H1 (cell line): Measurements from ENCODE around the gene UBL4A. TPM values are rescaled to one million over a fixed set of nuclear protein-coding genes. Genes with fewer than 3 reads are reported as not detected.

Source experiments
- CTCF ChIA-PET: fragments of 300-600 bp; sonication (Branson Sonifier 250); formaldehyde crosslinking; loops from one replicate; lab custom pipeline; 2021; ENCODE audit not compliant: partially characterized antibody; lab: Charles Lee
- POLR2A ChIA-PET: fragments of 300-600 bp; sonication (Branson Sonifier 250); formaldehyde crosslinking; loops from one replicate; lab custom pipeline; 2021; ENCODE audit warnings: inconsistent platforms; ENCODE audit not compliant: partially characterized antibody; lab: Charles Lee
- DNase-seq, 2 experiments: peaks; one replicate each; pipeline versions ENCODE4 v3.0.0 to v3.0.0-alpha.2; 2010 to 2022; ENCODE audit warnings: low spot score in 2 of 2, low read depth in 1 of 2, mixed read lengths in 1 of 2
- FAIRE-seq: peaks from 2 replicates; lab custom pipeline; 2011; peaks lifted over from hg19 to GRCh38; lab: Jason Lieb, UNC
- H2AFZ ChIP-seq: 2 replicates; pipeline ENCODE4 v1.8.1; 2012; ENCODE audit warnings: low read length, inconsistent platforms
- H2AK5ac ChIP-seq: 2 replicates; pipeline ENCODE4 v1.6.1; 2013; ENCODE audit warnings: low read depth, low read length
- H2BK120ac ChIP-seq: replicated peaks from 2 replicates; pipeline ENCODE3; 2013; ENCODE audit warnings: low read depth, low read length, inconsistent platforms
- H2BK12ac ChIP-seq: 2 replicates; pipeline ENCODE4 v1.6.1; 2013; ENCODE audit warnings: low read depth, low read length
- H2BK15ac ChIP-seq: 2 replicates; pipeline ENCODE4 v1.6.1; 2013; ENCODE audit warnings: low read length
- H2BK20ac ChIP-seq: 2 replicates; pipeline ENCODE4 v1.6.1; 2013; ENCODE audit warnings: low read length
- H2BK5ac ChIP-seq: 2 replicates; pipeline ENCODE4 v1.6.1; 2013; ENCODE audit warnings: low read depth, low read length
- H3K14ac ChIP-seq: 2 replicates; pipeline ENCODE4 v1.6.1; 2013; ENCODE audit warnings: inconsistent platforms; ENCODE audit not compliant: insufficient read length
- H3K18ac ChIP-seq: 2 replicates; pipeline ENCODE4 v1.6.1; 2013; ENCODE audit warnings: low read length; ENCODE audit errors: extremely low read depth
- H3K23ac ChIP-seq: 2 replicates; pipeline ENCODE4 v1.6.1; 2013; ENCODE audit warnings: inconsistent platforms; ENCODE audit not compliant: insufficient read length
- H3K23me2 ChIP-seq: 2 replicates; pipeline ENCODE4 v1.6.1; 2013; ENCODE audit warnings: low read depth, low read length
- H3K27ac ChIP-seq: 2 replicates; pipeline ENCODE4 v1.6.1; 2011; ENCODE audit warnings: low read depth, low read length, inconsistent platforms
- H3K27me3 ChIP-seq, 4 experiments: replicated peaks in 1 of 4; 1 replicate in 1 of 4; 2 replicates in 3 of 4; pipeline versions ENCODE4 v1.6.1 to v1.8.1; 2011 to 2013; ENCODE audit warnings: low read length in 3 of 4, mild to moderate bottlenecking in 3 of 4, inconsistent platforms in 2 of 4, mixed read lengths in 2 of 4, moderate library complexity in 1 of 4; ENCODE audit not compliant: control insufficient read depth in 3 of 4, insufficient read depth in 3 of 4; ENCODE audit errors: extremely low read depth in 1 of 4
- H3K36me3 ChIP-seq, 4 experiments: 2 replicates each; pipeline versions ENCODE4 v1.6.1 to v1.8.1; 2011 to 2013; ENCODE audit warnings: mild to moderate bottlenecking in 4 of 4, low read length in 3 of 4, moderate library complexity in 2 of 4, control low read depth in 1 of 4, inconsistent platforms in 1 of 4; ENCODE audit not compliant: insufficient read depth in 4 of 4, control insufficient read depth in 2 of 4
- H3K4ac ChIP-seq: replicated peaks from 2 replicates; pipeline ENCODE3; 2013; ENCODE audit warnings: low read length, low read depth, mixed read lengths, inconsistent platforms; ENCODE audit not compliant: insufficient read length
- H3K4me1 ChIP-seq, 4 experiments: replicated peaks in 1 of 4; 1 replicate in 1 of 4; 2 replicates in 3 of 4; pipeline versions ENCODE4 v1.6.1 to v1.8.1; 2011 to 2013; ENCODE audit warnings: low read length in 3 of 4, inconsistent platforms in 2 of 4, mixed read lengths in 1 of 4; ENCODE audit not compliant: insufficient read depth in 4 of 4, control insufficient read depth in 3 of 4
- H3K4me2 ChIP-seq, 2 experiments: 2 replicates each; pipeline versions ENCODE4 v1.6.1 to v1.8.1; 2011 to 2013; ENCODE audit warnings: low read depth in 2 of 2, low read length in 2 of 2, control low read depth in 1 of 2, inconsistent platforms in 1 of 2, mild to moderate bottlenecking in 1 of 2; ENCODE audit not compliant: insufficient read depth in 1 of 2
- H3K4me3 ChIP-seq, 4 experiments: fragments of 200-600, 300-600 bp in 1 of 4; sonication (generic), shearing (Covaris generic), sonication (Bioruptor Twin) in 1 of 4; 2 replicates each; pipeline versions ENCODE4 v1.5.1 to v1.8.1; 2011 to 2016; ENCODE audit warnings: low read length in 4 of 4, low read depth in 3 of 4, control low read depth in 2 of 4, inconsistent platforms in 2 of 4, mild to moderate bottlenecking in 2 of 4, mixed read lengths in 1 of 4, moderate library complexity in 1 of 4; ENCODE audit not compliant: insufficient read depth in 2 of 4; ENCODE audit errors: extremely low read depth in 1 of 4
- H3K56ac ChIP-seq: replicated peaks from 2 replicates; pipeline ENCODE3; 2013; ENCODE audit warnings: low read depth, mild to moderate bottlenecking, mixed read lengths, low read length, inconsistent platforms; ENCODE audit not compliant: insufficient read length
- H3K79me1 ChIP-seq: 2 replicates; pipeline ENCODE4 v1.6.1; 2013; ENCODE audit warnings: low read depth, low read length, control low read depth
- H3K79me2 ChIP-seq, 2 experiments: 2 replicates each; pipeline versions ENCODE4 v1.6.1 to v1.8.1; 2012 to 2013; ENCODE audit warnings: low read length in 2 of 2, mild to moderate bottlenecking in 2 of 2, inconsistent platforms in 1 of 2; ENCODE audit not compliant: insufficient read depth in 2 of 2, control insufficient read depth in 1 of 2
- H3K9ac ChIP-seq, 4 experiments: replicated peaks in 1 of 4; 1 replicate in 1 of 4; 2 replicates in 3 of 4; pipeline versions ENCODE4 v1.6.1 to v1.8.1; 2011 to 2013; ENCODE audit warnings: low read depth in 3 of 4, low read length in 3 of 4, control low read depth in 2 of 4, mild to moderate bottlenecking in 2 of 4, moderate library complexity in 2 of 4, inconsistent platforms in 1 of 4; ENCODE audit errors: extremely low read depth in 1 of 4
- H3K9me3 ChIP-seq, 2 experiments: 2 replicates each; pipeline versions ENCODE4 v1.6.1 to v1.8.1; 2012 to 2013; ENCODE audit warnings: mild to moderate bottlenecking in 2 of 2, moderate library complexity in 2 of 2, control low read depth in 1 of 2, inconsistent platforms in 1 of 2, low read depth in 1 of 2, low read length in 1 of 2, mixed read lengths in 1 of 2; ENCODE audit not compliant: insufficient read depth in 2 of 2
- H4K20me1 ChIP-seq, 2 experiments: replicated peaks in 1 of 2; 2 replicates each; pipeline versions ENCODE3 to v1.8.1; 2011 to 2013; ENCODE audit warnings: inconsistent platforms in 2 of 2, low read length in 2 of 2, mild to moderate bottlenecking in 1 of 2; ENCODE audit not compliant: insufficient read depth in 2 of 2, control insufficient read depth in 1 of 2
- H4K5ac ChIP-seq: 2 replicates; pipeline ENCODE4 v1.6.1; 2013; ENCODE audit warnings: low read length, low read depth, mixed read lengths, inconsistent platforms; ENCODE audit not compliant: insufficient read length
- H4K8ac ChIP-seq: 2 replicates; pipeline ENCODE4 v1.8.0; 2013; ENCODE audit warnings: mild to moderate bottlenecking, moderate library complexity, low read length, inconsistent platforms; ENCODE audit not compliant: insufficient read depth; ENCODE audit errors: extremely low read depth
- H4K91ac ChIP-seq: replicated peaks from 2 replicates; pipeline ENCODE3; 2013; ENCODE audit warnings: low read length, mixed read lengths, inconsistent platforms; ENCODE audit not compliant: insufficient read length
- BRCA1 ChIP-seq: IDR thresholded peaks from 2 replicates; pipeline ENCODE4 v1.6.1; 2012; ENCODE audit warnings: low read depth, low read length, improper control_type of control experiment
- CHD2 ChIP-seq: IDR thresholded peaks from 2 replicates; pipeline ENCODE4 v1.6.1; 2012; ENCODE audit warnings: low read length, improper control_type of control experiment
- SP4 ChIP-seq: IDR thresholded peaks from 2 replicates; pipeline ENCODE4 v1.6.1; 2012; ENCODE audit warnings: low read length, inconsistent platforms
- WGBS, 2 experiments: shearing (Covaris generic) in 1 of 2; methylation state at CpG; one replicate each; pipeline versions ENCODE4 v1.1.6 to v1.1.7; 2013 to 2015; ENCODE audit warnings: low lambda C conversion rate in 2 of 2, mixed read lengths in 2 of 2, inconsistent platforms in 1 of 2, low coverage in 1 of 2, missing lambda C conversion rate in 1 of 2; ENCODE audit not compliant: insufficient replicate concordance in 2 of 2, insufficient coverage in 1 of 2, insufficient read length in 1 of 2; ENCODE audit errors: extremely low coverage in 1 of 2, missing lambda C conversion rate in 1 of 2; 5-methylcytosine and 5-hydroxymethylcytosine counted together
- polyA plus RNA-seq, 7 experiments: library from polyadenylated mRNA; depleted of rRNA in 3 of 7; stranded (reverse) in 5 of 7; unstranded in 2 of 7; fragments of >200 nt in 5 of 7; fragments of 200-250 nt in 2 of 7; gene quantifications; 1 replicate in 5 of 7; 2 replicates in 1 of 7; 4 replicates in 1 of 7; pipeline versions ENCODE4 v1.2.1 to v1.2.3, GENCODE V29; 2011 to 2013; ENCODE audit warnings: missing spikeins in 2 of 7, mixed read lengths in 2 of 7
- total RNA-seq: library from RNA; stranded (reverse); fragmentation: NEBNext Ultra II Directional; extraction: Animal tissue kit (Norgen Biotek cat#: 25700); gene quantifications from 2 replicates; pipeline ENCODE4 v1.2.1, GENCODE V29; 2021

The UBL4A gene
- total and polyA plus RNA-seq, 2 of the 8 experiments (the other 6 are each of a cell fraction or from before 2014, with no cell fraction given), result 23.1 to 31.7 TPM

- Histone ChIP-seq H4K20me1 (peaks cover 1 to 2% of the 10 kb centered on the region in 2 experiments), H3K23me2 (no peaks in the 10 kb centered on the region; the same call in 1 of the 2 replicates), H3K27me3 (no peaks in the 10 kb centered on the region; a peak in 1 of 7 replicates), H4K8ac (no peak overlapping the region), H3K9me3 (no peaks in the 10 kb centered on the region), H2BK20ac (no peak overlapping the region), H2AFZ (no peak overlapping the region), H3K27ac (no peak overlapping the region), H4K91ac (no peak overlapping the region), H3K4me1 (peaks cover 0 to 12% (median 3%) of the 10 kb centered on the region in 4 experiments; a peak in 4 of 7 replicates), H3K9ac (no peak overlapping the region), H3K4me3 (no peak overlapping the region), H3K79me1 (no peaks in the 10 kb centered on the region), H2BK12ac (no peak overlapping the region), H3K14ac (no peak overlapping the region), H3K56ac (no peak overlapping the region), H3K18ac (no peak overlapping the region), H3K79me2 (no peaks in the 10 kb centered on the region), H4K5ac (no peak overlapping the region), H3K4ac (no peak overlapping the region), H3K36me3 (peaks cover 0 to 13% (median 0%) of the 10 kb centered on the region in 4 experiments; a peak in 2 of 8 replicates), H2BK15ac (no peak overlapping the region), H3K4me2 (no peak overlapping the region; a peak in 1 of 4 replicates), H2BK120ac (no peak overlapping the region), H2BK5ac (no peak overlapping the region), H3K23ac (no peak overlapping the region), H2AK5ac (no peak overlapping the region)
- TF ChIP-seq BRCA1, result no peak
- TF ChIP-seq SP4, result no peak
- TF ChIP-seq CHD2, result no peak
- ChIA-PET CTCF (interaction anchor here (0.8 to 2.0 kb wide), 3 partner anchors 13 to 59 kb away, joined by 3 to 6 read pairs (median 3); partner anchors contain the start of gene ATP6AP1), POLR2A (interaction anchor here (0.7 to 1.9 kb wide), 6 partner anchors 9 to 117 kb away, joined by 3 to 4 read pairs (median 3); partner anchors contain the start of gene FAM3A)
- no peak for DNase-seq
- no peak for FAIRE-seq
- WGBS, 2 experiments, result 93% methylated on average over 16 of the region's 20 CpGs; no CpG with 5 or more reads in 1 of the 2 experiments
Observed at GRCh38 chrX:154488336-154489075, 2.1 kb upstream of the UBL4A start.
